ENCODE data around the gene PRPSAP1. TPM values are rescaled to one million over a fixed set of nuclear protein-coding genes. Genes with fewer than 3 reads are reported as not detected.

PRPSAP1 gene
- total RNA-seq, 1 donor from 2014 or later = 92.6 TPM

DNA sequence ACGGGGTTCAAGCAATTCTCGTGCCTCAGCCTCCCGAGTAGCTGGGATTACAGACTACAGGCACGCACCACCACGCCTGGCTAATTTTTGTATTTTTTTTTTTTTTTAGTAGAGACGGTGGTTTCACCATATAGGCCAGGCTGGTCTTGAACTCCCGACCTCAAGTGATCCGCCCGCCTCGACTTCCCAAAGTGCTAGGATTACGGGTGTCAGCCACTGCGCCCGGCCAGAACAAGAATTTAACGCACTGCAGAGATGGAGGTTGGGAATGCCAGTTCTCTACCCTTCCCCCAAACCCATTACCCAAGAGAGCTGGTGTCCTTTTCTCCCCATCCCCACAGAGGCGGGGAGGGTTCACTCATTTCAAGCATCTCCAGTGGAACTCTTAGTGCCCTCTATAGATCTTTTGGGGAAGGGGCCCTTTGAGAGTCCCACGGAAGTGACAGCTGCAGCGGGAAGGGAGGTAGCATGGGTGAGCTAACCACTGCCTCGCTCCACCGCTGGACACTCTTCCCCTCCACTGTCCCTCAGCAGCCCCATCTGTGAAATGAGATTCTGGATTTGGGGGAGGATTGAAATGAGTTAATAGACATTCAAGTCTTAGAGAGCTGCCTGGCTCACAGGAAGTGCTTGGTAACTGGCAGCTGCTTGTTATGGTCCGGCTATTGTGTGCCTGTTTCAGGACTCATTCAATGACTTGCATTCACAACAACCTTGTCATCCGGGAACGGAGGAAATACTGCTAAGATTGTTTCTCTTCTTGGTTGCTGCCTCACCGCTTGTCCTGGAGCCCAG is 92.1 kb downstream of the PRPSAP1 start:
- intact Hi-C loops (cut with DNase I) = no loop called here
- DNase-seq (ENCODE audit: extremely low spot score in 2 of 2) = no peak
- H3K36me3 ChIP-seq = no peaks in the 10 kb centered on the region
- H3K27me3 ChIP-seq = no peaks in the 10 kb centered on the region
- H3K27ac ChIP-seq = no peak overlapping the region
- H3K4me1 ChIP-seq = peaks cover 31% of the 10 kb centered on the region
- no peak overlapping the region for H3K4me3 ChIP-seq
- TF ChIP-seq POLR2A (IDR thresholded peaks at IDR 0.05) (no peak), POLR2AphosphoS5 (IDR thresholded peaks at IDR 0.05; ENCODE audit: insufficient read depth in 1 of 2, low read depth in 1 of 2) (peak in 1 of 2 donors; percentile 13)
- no peaks in the 10 kb centered on the region for H3K9me3 ChIP-seq

DNA sequence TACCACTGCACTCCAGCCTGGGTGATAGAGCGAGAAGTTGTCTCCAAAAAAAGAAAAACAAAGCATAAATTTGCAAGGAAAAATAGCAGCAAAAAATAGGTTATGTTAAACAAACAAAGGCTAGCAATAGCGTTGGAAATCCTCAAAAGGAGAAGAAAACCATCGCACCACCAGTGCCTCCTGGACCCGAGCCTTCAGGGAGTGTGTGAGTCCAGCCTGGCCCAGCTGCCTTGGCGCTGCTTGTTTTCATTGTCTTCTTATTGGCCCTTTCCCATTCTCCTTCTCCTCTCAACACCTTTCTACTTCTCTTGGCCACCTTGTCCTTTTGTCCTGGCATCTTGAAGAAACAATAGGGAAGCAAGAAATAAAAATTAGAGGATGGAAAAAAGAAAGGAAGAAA is 93.0 kb downstream of the PRPSAP1 start:
- no peaks in the 10 kb centered on the region for H3K27me3 ChIP-seq
- no peak for TF ChIP-seq POLR2AphosphoS5 (IDR thresholded peaks at IDR 0.05; ENCODE audit: insufficient read depth in 1 of 2, low read depth in 1 of 2)
- TF ChIP-seq CTCF (IDR thresholded peaks at IDR 0.05) = no peak
- TF ChIP-seq POLR2A (IDR thresholded peaks at IDR 0.05) = no peak
- H3K9me3 ChIP-seq = no peaks in the 10 kb centered on the region
- no peaks in the 10 kb centered on the region for H3K36me3 ChIP-seq
- intact Hi-C loops (cut with DNase I) = no loop called here
- no peak overlapping the region for H3K27ac ChIP-seq
- no peak overlapping the region for H3K4me3 ChIP-seq
- H3K4me1 ChIP-seq = peaks cover 28% of the 10 kb centered on the region
- DNase-seq (ENCODE audit: extremely low spot score in 2 of 2) = no peak

DNA sequence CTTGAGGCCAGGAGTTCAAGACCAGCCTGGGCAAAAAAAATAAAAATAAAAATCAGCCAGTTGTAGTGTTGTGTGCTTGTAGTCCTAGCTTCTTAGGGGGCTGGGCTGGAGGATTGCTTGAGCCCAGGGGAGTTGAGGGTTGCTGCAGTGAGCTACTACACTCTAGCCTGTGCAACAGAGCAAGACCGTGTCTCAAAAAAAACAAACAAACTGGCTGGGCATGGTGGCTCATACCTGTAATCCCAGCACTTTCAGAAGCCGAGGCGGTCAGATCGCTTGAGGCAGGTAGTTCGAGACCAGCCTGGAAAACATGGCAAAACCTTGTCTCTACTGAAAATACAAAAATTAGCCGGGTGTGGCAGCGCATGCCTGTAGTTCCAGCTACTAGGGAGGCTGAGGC is 93.5 kb downstream of the PRPSAP1 start:
- TF ChIP-seq POLR2AphosphoS5 (IDR thresholded peaks at IDR 0.05; ENCODE audit: insufficient read depth in 1 of 2, low read depth in 1 of 2) = no peak
- TF ChIP-seq CTCF (IDR thresholded peaks at IDR 0.05) = no peak
- no peak for TF ChIP-seq POLR2A (IDR thresholded peaks at IDR 0.05)
- H3K36me3 ChIP-seq = no peaks in the 10 kb centered on the region
- no peaks in the 10 kb centered on the region for H3K9me3 ChIP-seq
- H3K27ac ChIP-seq = no peak overlapping the region
- no peaks in the 10 kb centered on the region for H3K27me3 ChIP-seq
- intact Hi-C loops (cut with DNase I) = no loop called here
- DNase-seq (ENCODE audit: extremely low spot score in 2 of 2) = no peak
- H3K4me1 ChIP-seq = peaks cover 28% of the 10 kb centered on the region
- H3K4me3 ChIP-seq = no peak overlapping the region

Small RNA genes lying within 50 kb of the gene (small RNA-seq; reads per million reads assigned to genes)
- gene RF00019 (not detected), gene RNU6-24P (not detected)

Other genes with a start within 250 kb of the PRPSAP1 start
- gene FOXJ1, start 212.7 kb downstream of the PRPSAP1 start, total RNA-seq = not detected
- gene RNF157, start 113.4 kb downstream of the PRPSAP1 start, total RNA-seq = 8.8 TPM
- gene UBALD2, start 88.6 kb downstream of the PRPSAP1 start, total RNA-seq = 18.4 TPM
- gene QRICH2, start 45.6 kb downstream of the PRPSAP1 start, total RNA-seq = 10.8 TPM
- gene SPHK1, start 30.7 kb upstream of the PRPSAP1 start, total RNA-seq = 11.0 TPM
- 29.7 TPM for gene UBE2O, start 99.2 kb upstream of the PRPSAP1 start, total RNA-seq
- not detected for gene AANAT, start 113.7 kb upstream of the PRPSAP1 start, total RNA-seq
- gene RHBDF2, start 147.5 kb upstream of the PRPSAP1 start, total RNA-seq = 34.6 TPM
- 30.0 TPM for gene CYGB, start 183.8 kb upstream of the PRPSAP1 start, total RNA-seq
- 21.4 TPM for gene PRCD, start 186.1 kb upstream of the PRPSAP1 start, total RNA-seq
- 24.8 TPM for gene ST6GALNAC2, start 231.9 kb upstream of the PRPSAP1 start, total RNA-seq

Measured in vagina (tissue), 2 donors.